ENCODE data around the gene MYCN. TPM values are rescaled to one million over a fixed set of nuclear protein-coding genes. Genes with fewer than 3 reads are reported as not detected.

Gene MYCN
- total RNA-seq, 1 donor from 2014 or later, result 70.5 TPM

DNA sequence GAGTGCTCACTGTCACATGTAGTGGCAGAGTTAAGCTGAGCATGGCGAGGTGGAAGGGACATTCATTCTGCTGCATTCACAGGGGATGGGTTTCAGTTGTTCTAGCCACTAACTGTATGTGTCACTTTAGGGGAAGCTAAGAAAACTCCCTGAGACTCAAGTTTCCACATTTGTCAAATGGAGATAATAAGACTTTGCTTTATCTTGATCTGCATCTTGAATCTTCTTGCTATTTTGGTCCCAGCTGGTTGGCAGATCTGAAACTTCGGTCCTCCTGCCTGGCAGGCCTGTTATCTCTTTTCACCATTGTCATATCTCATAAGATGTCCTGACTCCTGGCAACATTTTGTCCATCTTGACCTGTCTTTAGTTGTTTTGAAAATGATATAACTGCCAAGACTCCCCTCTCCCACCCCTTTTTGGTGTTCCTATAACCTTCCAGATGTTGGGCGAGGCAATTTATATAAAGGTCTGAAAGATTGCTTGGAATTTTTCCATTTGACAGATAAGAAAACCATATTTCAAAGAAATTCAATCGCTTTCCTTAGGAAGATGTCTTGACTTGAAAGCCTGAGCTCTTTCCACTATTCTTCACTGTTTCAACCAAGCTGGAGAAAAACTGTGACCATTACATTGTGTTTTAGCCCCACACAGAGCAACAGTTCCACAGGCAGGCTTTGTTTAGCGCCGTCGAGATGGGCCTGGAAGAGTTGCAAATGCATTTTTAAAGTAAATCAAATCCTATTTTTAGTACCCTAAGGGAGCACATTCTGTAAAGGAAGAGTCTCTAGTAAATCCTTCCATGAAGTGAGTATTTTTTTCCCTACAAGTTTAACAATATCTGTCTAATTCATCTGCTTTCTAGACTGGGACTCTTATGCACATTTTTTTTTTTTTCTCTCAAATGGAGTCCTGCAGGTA lies 33.4 kb downstream of the MYCN start:
- DNase-seq (ENCODE audit: low spot score in 2 of 2), result no peak
- FAIRE-seq, result no peak

DNA sequence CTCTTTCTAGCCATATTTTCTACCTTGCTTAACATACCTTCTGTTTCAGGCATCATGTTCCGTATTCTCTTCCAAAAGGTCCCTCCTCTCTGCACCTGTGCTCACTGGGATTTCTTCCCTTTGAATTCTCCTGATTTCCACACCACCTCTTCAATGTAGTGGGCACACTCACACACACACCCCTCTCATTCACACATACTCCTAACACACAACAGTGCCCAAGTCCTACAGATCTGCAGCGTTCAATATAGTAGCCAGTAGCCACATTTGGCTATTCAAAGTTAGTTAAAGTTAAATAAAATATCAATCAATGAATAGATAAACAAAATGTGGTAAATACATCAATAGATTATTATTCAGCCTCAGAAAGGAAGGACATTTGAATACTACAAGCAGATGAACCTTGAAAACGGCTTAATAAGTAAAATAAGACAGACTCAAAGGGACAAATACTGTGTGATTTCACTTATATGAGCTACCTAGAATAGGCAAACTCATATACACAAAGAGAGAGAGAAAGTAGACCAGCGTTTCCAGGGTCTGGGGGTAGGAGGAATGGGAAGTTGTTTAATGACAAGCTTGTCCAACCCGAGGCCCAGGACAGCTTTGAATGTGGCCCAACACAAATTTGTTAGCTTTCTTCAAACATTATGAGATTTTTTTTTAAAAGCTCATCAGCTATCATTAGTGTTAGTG lies 34.4 kb downstream of the MYCN start:
- no peak for DNase-seq (ENCODE audit: low spot score in 2 of 2)
- no peak for FAIRE-seq

DNA sequence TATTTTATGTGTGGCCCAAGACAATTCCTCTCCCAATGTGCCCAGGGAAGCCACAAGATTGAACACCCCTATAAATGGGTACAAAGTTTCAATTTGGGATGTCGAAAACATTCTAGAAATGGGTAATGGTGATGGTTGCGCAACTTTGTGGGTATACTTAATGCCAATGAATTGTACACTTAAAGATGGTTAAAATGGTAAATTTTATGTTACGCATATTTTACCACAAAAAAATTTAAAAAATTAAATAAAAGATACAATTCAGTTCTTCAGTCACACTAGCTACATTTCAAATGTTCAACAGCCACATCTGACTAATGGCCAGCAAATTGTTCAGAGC lies 34.9 kb downstream of the MYCN start:
- FAIRE-seq, result no peak
- no peak for DNase-seq (ENCODE audit: low spot score in 2 of 2)

DNA sequence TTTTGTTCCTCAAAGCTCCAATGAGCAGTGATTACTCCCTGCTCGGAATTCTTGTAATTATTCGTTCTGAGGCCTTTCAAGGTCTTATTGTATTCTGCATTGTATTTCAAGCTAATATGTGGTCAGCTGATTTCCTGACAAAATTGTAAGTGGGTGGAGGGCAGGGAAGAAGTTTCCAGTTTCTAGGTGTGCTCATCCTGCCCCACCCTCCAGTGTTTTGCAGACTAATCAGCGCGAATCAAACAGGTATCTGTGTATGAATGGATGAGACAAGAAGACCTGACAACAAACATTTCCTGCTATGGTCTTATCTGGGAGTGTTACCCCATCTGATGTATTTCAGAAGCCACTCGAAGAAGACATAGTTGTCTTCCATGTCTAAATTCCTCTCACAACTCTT lies 35.3 kb downstream of the MYCN start:
- FAIRE-seq, result no peak
- DNase-seq (ENCODE audit: low spot score in 2 of 2), result no peak

DNA sequence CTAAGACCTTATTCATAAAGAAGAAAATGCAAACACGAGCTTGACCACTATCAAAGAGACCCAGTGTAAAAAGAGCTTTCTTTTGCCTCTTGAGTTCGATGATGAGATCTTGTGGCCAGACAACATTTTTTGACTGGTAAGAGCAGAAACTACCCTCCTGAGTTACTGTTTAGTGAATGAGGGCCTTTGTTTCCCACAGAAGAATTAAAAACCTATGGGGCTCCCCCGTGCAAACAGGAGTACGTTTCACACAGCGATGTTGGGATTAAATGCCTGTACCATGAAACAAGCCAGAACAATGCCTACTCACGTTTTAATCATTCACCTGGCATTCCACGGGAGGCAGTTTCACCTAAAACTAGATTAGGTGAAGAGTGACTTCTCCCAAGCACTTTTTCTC lies 36.0 kb downstream of the MYCN start:
- FAIRE-seq, result no peak
- DNase-seq (ENCODE audit: low spot score in 2 of 2), result no peak

DNA sequence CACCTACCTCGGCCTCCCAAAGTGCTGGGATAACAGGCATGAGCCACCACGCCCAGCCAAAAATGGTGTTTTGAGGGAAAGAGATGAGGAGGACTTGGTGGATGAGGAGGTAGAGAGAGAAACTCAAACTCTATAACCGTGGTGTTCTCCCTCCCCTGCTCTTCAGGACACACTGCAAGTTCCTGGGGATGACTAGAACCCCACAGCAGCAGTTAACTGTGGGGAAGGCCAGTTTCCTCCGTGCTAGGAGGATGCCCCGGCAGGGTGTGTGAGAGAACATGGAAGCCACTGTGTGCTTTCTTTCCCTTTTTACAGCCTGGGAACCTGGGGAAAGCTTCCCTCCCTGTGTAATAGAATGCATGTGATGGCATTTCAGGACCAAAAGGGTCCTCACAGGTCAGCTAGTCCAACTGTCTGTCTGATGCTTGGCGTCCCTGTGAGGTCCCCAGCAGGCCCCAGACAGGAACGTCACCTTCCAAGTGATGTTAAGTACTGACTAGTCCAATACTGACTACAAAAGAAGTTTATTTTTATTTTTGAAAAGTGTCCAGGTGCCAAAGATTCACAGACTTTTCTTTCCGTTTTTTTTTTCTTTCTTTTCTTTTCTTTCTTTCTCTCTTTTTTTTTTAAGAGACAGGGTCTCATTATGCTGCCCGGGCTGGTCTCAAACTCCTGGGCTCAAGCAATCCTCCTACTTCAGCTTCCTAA lies 38.9 kb downstream of the MYCN start:
- no peak for DNase-seq (ENCODE audit: low spot score in 2 of 2)
- no peak for FAIRE-seq

DNA sequence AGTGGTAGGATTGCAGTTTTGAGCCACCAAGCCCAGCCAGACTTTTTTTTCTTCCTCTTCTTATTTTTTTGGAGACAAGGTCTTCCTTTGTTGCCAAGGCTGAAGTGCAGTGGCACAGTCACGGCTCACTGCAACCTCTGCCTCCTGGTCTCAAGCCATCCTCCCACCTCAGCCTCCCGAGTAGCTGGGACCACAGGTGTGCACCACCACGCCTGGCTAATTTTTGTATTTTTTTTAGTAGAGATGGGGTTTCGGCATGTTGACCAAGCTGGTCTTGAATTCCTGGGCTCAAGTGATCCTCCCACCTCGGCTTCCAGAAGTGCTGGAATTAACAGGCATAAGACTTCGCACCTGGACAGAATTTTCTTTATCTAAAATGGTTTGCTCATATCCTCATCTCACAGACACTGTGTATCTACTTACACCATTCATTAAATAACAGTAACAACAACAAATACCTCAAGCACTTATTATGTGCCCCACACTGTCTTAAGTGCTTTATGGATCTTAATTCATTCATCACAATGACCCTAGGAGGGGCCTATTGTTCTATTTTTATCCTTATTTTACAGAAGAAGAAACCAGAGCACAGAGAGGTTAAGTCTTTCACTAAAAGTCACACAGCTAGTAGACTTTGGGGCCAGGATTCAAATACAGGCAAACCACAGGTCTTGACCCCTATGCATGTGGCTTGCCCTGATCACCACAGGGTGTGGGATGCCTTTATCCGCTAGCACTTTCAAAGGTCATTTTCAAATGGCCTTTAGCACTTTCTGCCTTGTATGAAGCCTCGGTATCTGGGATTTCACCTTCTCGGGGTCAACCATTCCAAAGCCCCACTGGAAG lies 39.6 kb downstream of the MYCN start:
- DNase-seq (ENCODE audit: low spot score in 2 of 2) (no peak), FAIRE-seq (no peak)

DNA sequence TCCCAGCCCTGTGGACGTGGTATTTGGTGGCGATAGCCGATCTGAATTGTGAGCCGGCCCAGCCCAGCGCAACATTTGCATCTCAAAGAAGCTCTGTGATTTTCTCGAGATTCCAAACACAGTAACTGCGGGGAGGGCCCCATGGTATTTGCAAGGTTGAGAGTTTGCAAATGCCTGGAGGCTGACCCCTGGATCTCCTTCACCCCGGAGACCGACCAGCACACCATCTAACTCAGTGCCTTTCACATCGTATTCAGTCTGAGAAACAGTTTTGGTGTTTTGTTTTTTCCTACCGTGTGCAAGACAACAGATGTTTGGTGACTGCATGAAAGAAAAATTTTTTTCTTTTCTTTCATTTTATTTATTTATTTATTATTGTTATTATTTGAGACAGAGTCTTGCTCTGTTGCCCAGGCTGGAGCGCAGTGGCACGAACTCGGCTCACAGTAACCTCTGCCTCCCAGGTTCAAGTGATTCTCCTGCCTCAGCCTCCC lies 40.3 kb downstream of the MYCN start:
- FAIRE-seq (no peak), DNase-seq (ENCODE audit: low spot score in 2 of 2) (no peak)

DNA sequence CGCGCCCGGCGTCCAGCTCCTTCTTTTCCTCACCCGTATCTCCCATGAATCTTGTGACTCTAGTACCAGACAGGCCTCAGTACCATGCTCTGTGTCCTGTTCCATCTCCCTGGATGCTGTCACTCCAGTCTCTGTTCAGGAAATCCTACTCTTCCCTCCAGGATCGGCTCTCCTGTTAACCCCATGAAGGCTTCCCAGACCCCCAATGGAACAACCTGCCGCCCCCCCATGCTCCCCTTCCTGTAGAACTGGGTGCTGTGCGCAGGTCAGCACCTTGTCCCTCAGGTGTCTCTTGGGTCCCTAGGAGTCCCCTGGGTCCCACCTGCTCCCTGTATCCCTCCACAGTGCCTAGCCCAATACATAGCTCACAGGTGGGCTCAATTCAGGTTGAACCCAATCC lies 41.3 kb downstream of the MYCN start:
- FAIRE-seq (no peak), DNase-seq (ENCODE audit: low spot score in 2 of 2) (no peak)

DNA sequence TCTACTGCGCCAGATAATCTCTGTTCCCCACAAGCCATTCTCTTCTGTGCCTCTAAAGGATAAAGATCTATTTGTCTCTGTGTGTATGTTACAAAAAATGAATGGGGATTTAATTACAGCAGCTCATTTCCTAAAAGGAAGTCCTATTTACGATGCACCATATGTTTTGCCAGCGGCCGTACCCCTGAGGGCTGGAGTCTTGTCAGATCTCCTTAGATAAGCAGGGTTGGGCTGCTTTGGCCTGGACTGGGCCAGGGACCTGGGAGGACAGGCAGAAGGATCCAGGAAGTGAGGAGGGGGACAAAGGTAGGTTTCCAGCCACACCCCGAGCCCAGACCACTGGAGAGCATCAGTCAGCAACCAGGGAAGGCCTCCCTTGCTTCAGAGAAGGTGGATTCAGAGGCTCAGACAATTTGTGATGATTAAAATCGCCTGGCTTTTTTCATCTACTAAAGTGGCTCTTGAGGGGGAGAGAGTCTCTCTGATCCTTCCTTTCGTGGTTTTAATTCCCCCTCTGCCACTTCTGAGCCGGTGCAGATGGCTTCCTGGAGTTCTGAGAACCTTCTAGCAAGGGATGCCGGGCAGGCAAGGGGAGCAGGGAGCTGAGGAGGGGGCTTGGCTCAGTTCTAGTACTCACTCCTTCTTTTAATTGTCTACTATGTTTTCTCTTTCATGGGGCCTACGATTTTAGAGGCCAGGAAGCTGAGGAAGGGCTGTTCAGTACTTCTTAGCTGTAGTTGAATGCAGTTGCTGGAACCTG lies 42.1 kb downstream of the MYCN start:
- DNase-seq (ENCODE audit: low spot score in 2 of 2), result no peak
- FAIRE-seq, result no peak

DNA sequence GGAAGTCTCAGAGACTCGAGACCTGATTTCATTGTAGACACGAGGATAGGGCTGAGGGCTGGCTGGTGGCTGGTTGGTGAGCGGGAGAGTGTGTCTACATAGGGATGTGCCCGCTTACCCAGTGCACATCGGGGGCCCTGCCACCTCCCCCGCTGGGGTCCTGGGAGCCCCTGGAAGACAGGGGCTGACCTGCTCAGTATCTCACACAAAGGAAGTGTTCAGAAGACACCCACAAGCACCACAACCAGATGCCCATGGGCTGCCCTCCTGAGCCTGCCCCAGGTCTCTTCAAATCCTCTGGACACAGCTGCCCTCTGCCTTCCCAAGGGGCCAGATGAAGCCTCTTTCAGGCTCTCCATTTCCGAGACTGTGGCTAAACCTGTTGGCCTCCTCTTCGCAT lies 43.1 kb downstream of the MYCN start:
- FAIRE-seq (no peak), DNase-seq (ENCODE audit: low spot score in 2 of 2) (no peak)

DNA sequence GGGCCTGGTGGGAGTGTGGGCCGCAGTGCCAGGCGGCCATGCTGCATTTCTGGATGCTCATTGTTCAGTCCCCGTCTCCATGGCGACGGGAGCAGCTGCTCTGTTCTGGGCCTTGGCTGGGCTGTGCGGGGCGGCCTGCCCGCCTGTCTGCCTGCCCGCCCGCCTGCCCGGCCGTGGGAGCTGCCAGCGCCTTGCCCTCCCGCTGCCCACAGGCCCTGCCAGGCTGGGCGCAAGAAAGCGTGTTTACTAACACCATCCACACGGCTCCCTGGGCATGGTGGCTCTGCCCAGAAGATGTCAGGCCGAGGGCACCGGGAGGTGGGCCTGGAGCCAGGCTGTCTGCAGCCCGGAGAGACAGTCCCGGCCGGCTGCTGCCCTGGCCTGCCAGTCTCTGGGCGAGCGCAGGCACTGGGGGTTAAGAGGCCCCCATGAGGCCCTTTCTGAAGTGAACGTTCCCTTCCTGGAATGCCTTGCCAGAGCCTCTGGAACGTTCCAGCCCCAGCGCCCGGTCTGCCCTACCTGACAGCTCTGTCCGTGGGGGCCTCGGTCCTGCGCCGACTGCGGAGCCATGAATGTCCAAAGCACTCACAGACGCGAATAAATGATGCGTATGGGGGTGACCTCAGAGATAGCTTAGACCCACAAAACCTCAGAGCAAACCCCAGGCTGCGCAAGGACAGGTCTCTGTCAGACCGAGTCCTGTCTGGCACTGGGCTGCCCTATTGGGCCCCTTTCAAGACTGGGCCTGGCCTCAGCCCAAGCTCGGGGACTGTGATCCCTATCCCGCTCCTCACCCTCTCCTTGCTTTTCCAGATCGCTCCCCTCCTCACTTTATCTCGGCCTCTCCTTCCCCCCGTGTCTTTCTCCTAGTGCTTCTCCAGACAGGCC lies 44.3 kb downstream of the MYCN start:
- DNase-seq (ENCODE audit: low spot score in 2 of 2), result peak; percentile 75
- no peak for FAIRE-seq

DNA sequence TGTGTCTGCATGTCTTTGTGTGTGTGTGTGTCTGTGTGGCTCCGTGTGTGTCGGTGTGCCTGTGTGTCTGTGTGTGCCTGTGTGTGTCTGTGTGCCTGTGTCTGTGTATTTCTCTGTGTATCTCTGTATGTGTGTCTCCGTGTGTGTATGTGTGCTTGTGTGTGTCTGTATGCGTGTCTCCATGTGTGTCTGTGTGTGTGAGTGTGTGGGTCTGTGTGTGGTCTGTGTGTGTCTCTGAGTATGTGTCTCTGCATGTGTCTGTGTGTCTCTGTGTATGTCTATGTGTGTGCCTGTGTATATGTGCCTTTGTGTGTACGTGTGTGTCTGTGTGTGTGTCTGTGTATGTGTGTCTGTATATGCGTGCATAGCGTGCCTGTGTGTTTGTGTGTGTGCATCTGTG lies 45.2 kb downstream of the MYCN start:
- DNase-seq (ENCODE audit: low spot score in 2 of 2) (no peak), FAIRE-seq (no peak)

DNA sequence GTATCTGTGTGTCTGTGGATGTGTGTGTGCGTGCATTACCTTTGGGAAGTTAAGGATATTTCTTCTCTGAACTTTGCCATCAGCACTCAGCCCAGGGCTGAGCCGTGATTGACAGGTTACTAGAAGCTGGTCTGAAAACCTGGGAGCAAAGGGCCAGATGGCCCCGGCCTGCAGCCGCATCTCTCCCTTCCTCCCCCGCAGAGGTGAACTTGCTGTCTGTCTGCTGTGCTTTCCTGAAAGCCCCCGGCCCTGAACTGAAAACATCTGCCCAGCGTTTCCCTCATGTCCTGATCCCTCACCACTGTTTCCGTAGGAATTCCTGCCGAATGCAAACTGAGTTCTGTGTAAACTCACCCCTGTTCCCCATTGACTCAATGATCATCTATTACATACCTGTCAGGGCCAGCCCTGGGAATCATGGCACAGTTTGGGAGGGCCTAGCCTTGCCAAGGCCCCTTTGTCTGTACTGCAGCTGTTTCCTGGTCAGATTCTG lies 45.8 kb downstream of the MYCN start:
- DNase-seq (ENCODE audit: low spot score in 2 of 2) (no peak), FAIRE-seq (no peak)

DNA sequence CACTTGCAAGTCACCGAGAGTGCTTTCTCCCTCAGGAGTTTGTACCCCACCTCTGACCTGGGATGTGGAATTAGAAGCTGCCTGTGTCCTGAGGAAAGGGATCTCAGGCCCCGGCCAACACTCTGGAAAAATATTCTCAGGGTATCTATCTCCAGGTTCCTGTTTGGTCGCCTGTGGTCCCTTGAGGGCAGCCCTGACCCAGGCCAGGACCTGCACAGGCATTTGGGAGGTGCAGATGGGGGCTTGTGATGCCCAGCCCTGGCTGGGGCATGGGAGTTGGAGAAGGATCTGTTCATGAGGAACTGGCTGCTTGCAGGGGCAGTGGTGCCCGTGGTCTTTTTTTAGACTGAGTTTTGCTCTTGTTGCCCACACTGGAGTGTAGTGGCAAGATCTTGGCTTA lies 46.3 kb downstream of the MYCN start:
- FAIRE-seq (no peak), DNase-seq (ENCODE audit: low spot score in 2 of 2) (no peak)

DNA sequence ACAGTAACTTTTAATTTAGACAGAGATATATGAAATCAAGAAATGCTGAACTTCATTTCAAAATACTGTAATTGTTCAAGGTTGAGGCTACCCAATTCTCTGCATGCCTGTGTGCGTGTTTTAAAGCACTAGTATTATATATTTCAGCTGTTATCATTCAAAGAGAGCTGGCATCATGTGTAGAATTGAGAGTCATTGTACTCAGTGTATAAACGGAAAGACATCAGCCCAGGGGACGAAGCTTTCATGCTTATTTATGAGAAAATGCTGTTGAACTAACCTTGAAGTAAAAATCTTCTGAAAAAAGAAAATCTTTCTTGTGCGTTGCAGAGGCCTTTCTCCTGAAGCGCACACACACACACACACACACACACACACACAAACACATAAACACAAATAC lies 48.4 kb downstream of the MYCN start:
- no peak for FAIRE-seq
- no peak for DNase-seq (ENCODE audit: low spot score in 2 of 2)

DNA sequence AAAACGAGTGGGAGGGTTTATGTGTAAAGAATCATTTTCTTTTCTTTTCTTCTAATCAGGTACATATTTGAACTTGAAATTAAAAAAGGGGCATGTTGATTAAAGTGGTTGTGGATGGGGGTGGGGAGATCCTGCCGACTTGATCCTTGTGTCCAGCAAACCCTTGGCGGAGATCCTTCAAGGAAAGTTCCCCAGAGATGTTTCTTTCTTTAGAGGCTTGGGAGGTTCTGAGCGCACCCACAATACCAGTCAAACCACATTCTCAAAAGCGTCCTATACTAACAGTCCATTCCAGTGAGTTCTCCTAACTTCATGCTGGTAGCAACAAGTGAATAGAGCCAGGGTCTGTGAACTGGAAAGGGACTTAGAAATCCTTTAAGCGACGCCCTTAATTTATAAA lies 49.2 kb downstream of the MYCN start:
- no peak for DNase-seq (ENCODE audit: low spot score in 2 of 2)
- no peak for FAIRE-seq
